ENCODE measurements around the gene CCDC81. TPM values are rescaled to one million over a fixed set of nuclear protein-coding genes. Genes with fewer than 3 reads are reported as not detected.

Gene CCDC81
- total and polyA plus RNA-seq, 2 of the 4 experiments (the other 2 are of a cell fraction): 3.1 to 6.5 TPM

DNA sequence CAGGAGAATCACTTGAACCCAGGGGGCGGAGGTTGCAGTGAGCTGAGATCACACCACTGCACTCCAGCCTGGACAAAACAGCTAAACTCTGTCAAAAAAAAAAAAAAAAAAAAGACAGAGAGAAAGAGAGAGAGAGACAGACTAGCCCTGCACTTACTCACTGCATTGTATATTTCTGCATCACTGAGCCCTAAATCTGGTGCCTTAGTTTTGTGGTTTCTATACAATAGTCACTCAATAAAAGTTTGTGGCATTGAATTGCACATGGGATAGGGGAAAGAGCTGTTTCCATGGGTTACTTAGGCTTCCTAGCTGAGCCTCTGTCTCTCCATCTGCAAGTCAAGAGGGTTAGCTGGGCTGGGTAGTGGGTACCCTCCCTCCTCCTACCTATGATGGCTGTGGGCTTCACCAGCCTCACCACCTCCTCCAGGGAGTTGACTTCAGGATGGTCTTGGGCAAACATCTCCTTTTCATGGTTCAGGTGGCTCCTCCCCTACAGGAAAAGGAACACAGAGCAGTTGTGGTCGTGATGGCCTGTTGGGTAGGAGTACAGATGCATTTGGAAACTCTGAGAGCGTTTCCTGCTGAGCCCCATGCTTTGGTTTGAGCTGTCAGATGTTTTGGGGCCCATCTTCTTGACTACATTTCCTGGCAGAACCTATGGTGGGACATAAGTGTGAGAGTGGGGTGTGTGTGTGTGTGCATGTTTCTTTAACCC, 73.2 kb downstream of the CCDC81 start:
- in situ Hi-C loops (cut with MboI; ENCODE audit: low sequenced_read_pairs) (loop anchor here (25.0 kb wide), 1 partner anchor 839 kb away; no protein-coding TSS in a partner anchor), intact Hi-C loops (cut with micrococcal nuclease) (no loop called here), dilution Hi-C loops (cut with HindIII; ENCODE audit: low sequenced_read_pairs, unreplicated experiment) (no loop called here)
- H2BK15ac ChIP-seq (ENCODE audit: low read depth, low read length): no peak overlapping the region
- H3K4me2 ChIP-seq (ENCODE audit: low read depth, low read length): no peak overlapping the region
- H4K8ac ChIP-seq (ENCODE audit: low read depth in 2 of 2, low read length in 2 of 2): no peak overlapping the region
- H3K56ac ChIP-seq (ENCODE audit: extremely low read depth, insufficient read depth, low read length): no peak overlapping the region
- no peak overlapping the region for H3K9ac ChIP-seq (ENCODE audit: low read depth, low read length)
- H2BK5ac ChIP-seq (ENCODE audit: low read depth, low read length, poor library complexity, severe bottlenecking): no peak overlapping the region
- no peak overlapping the region for H2AK9ac ChIP-seq (replicated peaks; ENCODE audit: low read depth, low read length, poor library complexity)
- H2BK20ac ChIP-seq (ENCODE audit: low read depth, low read length): no peak overlapping the region
- no peaks in the 10 kb centered on the region for H3K9me3 ChIP-seq (ENCODE audit: control insufficient read depth, insufficient read depth, low read length)
- H3K9me1 ChIP-seq (ENCODE audit: insufficient read depth, low read length): no peaks in the 10 kb centered on the region
- no peak overlapping the region for H4K5ac ChIP-seq (ENCODE audit: low read depth, low read length)
- H3K36me3 ChIP-seq (ENCODE audit: control insufficient read depth, insufficient read depth, low read length): no peaks in the 10 kb centered on the region
- H2BK120ac ChIP-seq (ENCODE audit: low read depth, low read length): no peak overlapping the region
- H3K79me1 ChIP-seq (ENCODE audit: low read depth in 1 of 2, low read length in 2 of 2): no peaks in the 10 kb centered on the region
- H3K14ac ChIP-seq (replicated peaks; ENCODE audit: low read depth, low read length): no peak overlapping the region
- TF ChIP-seq NFE2L2 (IDR thresholded peaks at IDR 0.05; ENCODE audit: low read depth, low read length): no peak
- TF ChIP-seq MAFK (IDR thresholded peaks at IDR 0.05; ENCODE audit: low read depth, low read length): no peak
- TF ChIP-seq CHD1 (IDR thresholded peaks at IDR 0.05; ENCODE audit: low read depth, low read length): no peak
- no peak for TF ChIP-seq MAZ (IDR thresholded peaks at IDR 0.05; ENCODE audit: borderline replicate concordance, low read depth, low read length)
- no peak for TF ChIP-seq RCOR1 (IDR thresholded peaks at IDR 0.05; ENCODE audit: insufficient replicate concordance, low read length)
- no peak for TF ChIP-seq RAD21 (IDR thresholded peaks at IDR 0.05; ENCODE audit: low read length)
- H2AK5ac ChIP-seq (ENCODE audit: low read depth, low read length): no peak overlapping the region
- ChIA-PET POLR2A (ENCODE audit: unreplicated experiment) (no interaction called here), CTCF (interaction anchor here (0.9 to 1.9 kb wide), 2 partner anchors 12 to 87 kb away, joined by 4 read pairs; no protein-coding TSS in a partner anchor)
- no peak overlapping the region for H2AFZ ChIP-seq (replicated peaks; ENCODE audit: low read length, poor library complexity)
- no peak overlapping the region for H4K91ac ChIP-seq (ENCODE audit: insufficient read depth, low read depth, low read length)
- no peak overlapping the region for H3K4me3 ChIP-seq (ENCODE audit: insufficient read depth, low read depth, low read length)
- no peaks in the 10 kb centered on the region for H3K27me3 ChIP-seq (ENCODE audit: control insufficient read depth, insufficient read depth, low read length)
- H3K4ac ChIP-seq (ENCODE audit: low read depth, low read length): no peak overlapping the region
- no peak overlapping the region for H3K27ac ChIP-seq (ENCODE audit: insufficient read depth, low read length)
- no peak for ATAC-seq (ENCODE audit: low read depth)
- no peaks in the 10 kb centered on the region for H3K4me1 ChIP-seq (ENCODE audit: control insufficient read depth, insufficient read depth, low read length)
- WGBS, 2 experiments (ENCODE audit: extremely low coverage in 2 of 2, insufficient read length in 1 of 2): no CpG with 5 or more reads among the region's 3 CpGs
- no peak overlapping the region for H3K23ac ChIP-seq (ENCODE audit: low read depth, low read length)
- DNase-seq: no peak
- H4K20me1 ChIP-seq (ENCODE audit: insufficient read depth, low read length): no peaks in the 10 kb centered on the region
- BruUV-seq (replicated peaks): no TSS peak
- H3K18ac ChIP-seq (ENCODE audit: low read depth, low read length): no peak overlapping the region
